K562 (cell line): ENCODE results near the gene MT1E. TPM values are rescaled to one million over a fixed set of nuclear protein-coding genes. Genes with fewer than 3 reads are reported as not detected.
A peak's percentile ranks its signal among the peaks of the same experiment; 100 is the strongest.

Source experiments
- ATAC-seq: fragments of 200-7000 bp; cut with Tn5 transposase; 3 replicates; pipeline ENCODE4 v1.9.1; 2020; ENCODE audit warnings: moderate library complexity
- BruUV-seq: library from RNA; stranded (reverse); fragments of 400-500 nt; replicated peaks from 2 replicates; lab custom pipeline; 2021; lab: Mats Ljungman, UMichigan
- CTCF ChIA-PET: fragments of 300-600 bp; formaldehyde crosslinking; extraction: SDS; loops from one replicate; lab custom pipeline; 2021; ENCODE audit warnings: low intra/inter-chr PET ratio; lab: Yijun Ruan, JAX
- POLR2A ChIA-PET: fragments of 300-600, 350-650 bp; sonication (Branson Sonifier 250); formaldehyde crosslinking; extraction: SDS; loops from one replicate; lab custom pipeline; 2021; ENCODE audit warnings: antibody characterized with exemption, inconsistent platforms; lab: Yijun Ruan, JAX
- DNase-seq, 4 experiments: peaks; one replicate each; pipeline versions ENCODE4 v3.0.0 to v3.0.0-alpha.2; 2011 to 2018; ENCODE audit warnings: low spot score in 3 of 4, mixed read lengths in 3 of 4; ENCODE audit errors: extremely low read depth in 1 of 4
- FAIRE-seq: peaks from 2 replicates; lab custom pipeline; 2011; peaks lifted over from hg19 to GRCh38; lab: Jason Lieb, UNC
- H2AFZ ChIP-seq: 2 replicates; pipeline ENCODE4 v1.6.0; 2011; ENCODE audit warnings: low read depth, low read length, control low read depth, inconsistent platforms
- H3K27ac ChIP-seq: fragments of 200-600 bp; 3 replicates; pipeline ENCODE4 v1.8.0; 2011; ENCODE audit warnings: low read depth, mild to moderate bottlenecking, control low read depth, inconsistent platforms, low read length, moderate library complexity, mixed read lengths; ENCODE audit errors: extremely low read depth
- H3K27me3 ChIP-seq, 2 experiments: fragments of 300-600 bp in 1 of 2; 2 replicates in 1 of 2; 3 replicates in 1 of 2; pipeline versions ENCODE4 v1.6.0 to v1.8.0; 2011; ENCODE audit warnings: inconsistent platforms in 2 of 2, low read length in 2 of 2, mild to moderate bottlenecking in 1 of 2, mixed read lengths in 1 of 2, moderate library complexity in 1 of 2; ENCODE audit not compliant: control insufficient read depth in 2 of 2, insufficient read depth in 2 of 2
- H3K36me3 ChIP-seq: fragments of 300-600 bp; 3 replicates; pipeline ENCODE4 v1.8.0; 2011; ENCODE audit warnings: mild to moderate bottlenecking, low read length, inconsistent platforms; ENCODE audit not compliant: control insufficient read depth, insufficient read depth
- H3K4me1 ChIP-seq, 2 experiments: fragments of 200-600 bp in 1 of 2; replicated peaks in 1 of 2; 2 replicates in 1 of 2; 3 replicates in 1 of 2; pipeline versions ENCODE4 v1.5.1 to v1.8.0; 2011; ENCODE audit warnings: inconsistent platforms in 2 of 2, low read length in 2 of 2, mild to moderate bottlenecking in 1 of 2, mixed read lengths in 1 of 2, moderate library complexity in 1 of 2; ENCODE audit not compliant: control insufficient read depth in 2 of 2, insufficient read depth in 2 of 2
- H3K4me2 ChIP-seq: 2 replicates; pipeline ENCODE4 v1.6.1; 2011; ENCODE audit warnings: low read length, control low read depth, inconsistent platforms, mixed read lengths; ENCODE audit not compliant: insufficient read depth
- H3K4me3 ChIP-seq: fragments of 200-600 bp; sonication (generic), shearing (Covaris generic); 2 replicates; pipeline ENCODE4 v1.5.1; 2016; ENCODE audit warnings: control low read depth, inconsistent platforms
- H3K79me2 ChIP-seq: fragments of 200-600 bp; 3 replicates; pipeline ENCODE4 v1.8.0; 2011; ENCODE audit warnings: low read length, inconsistent platforms; ENCODE audit not compliant: control insufficient read depth, insufficient read depth
- H3K9ac ChIP-seq, 2 experiments: 2 replicates each; pipeline versions ENCODE4 v1.6.0 to v1.6.1; 2011; ENCODE audit warnings: low read depth in 2 of 2, low read length in 2 of 2, control low read depth in 1 of 2, inconsistent platforms in 1 of 2, mild to moderate bottlenecking in 1 of 2, mixed read lengths in 1 of 2; ENCODE audit not compliant: insufficient read depth in 1 of 2
- H3K9me1 ChIP-seq: one replicate; pipeline ENCODE4 v1.6.0; 2011; ENCODE audit warnings: inconsistent platforms, mild to moderate bottlenecking, low read length, moderate library complexity; ENCODE audit not compliant: control insufficient read depth, insufficient read depth
- H3K9me3 ChIP-seq: replicated peaks from 2 replicates; pipeline ENCODE4 v1.5.1; 2011; ENCODE audit warnings: low read depth, low read length, inconsistent platforms; ENCODE audit not compliant: control insufficient read depth, insufficient read depth
- H4K20me1 ChIP-seq: replicated peaks from 2 replicates; pipeline ENCODE4 v1.6.1; 2011; ENCODE audit warnings: low read length, inconsistent platforms, mixed read lengths; ENCODE audit not compliant: control insufficient read depth, insufficient read depth
- KDM1A ChIP-seq, 2 experiments: fragments of 450-650 bp; IDR thresholded peaks; 2 replicates each; pipeline ENCODE4 v1.6.1; 2016; ENCODE audit warnings: mild to moderate bottlenecking in 2 of 2
- NCOR1 ChIP-seq: fragments of 450-650 bp; IDR thresholded peaks from 2 replicates; pipeline ENCODE4 v1.6.1; 2016; ENCODE audit warnings: mild to moderate bottlenecking, moderate library complexity
- NR2C2 ChIP-seq, 2 experiments: fragments of 200-800 bp in 1 of 2; sonication (Bioruptor generic) in 1 of 2; sonication (generic) in 1 of 2; formaldehyde crosslinking in 1 of 2; IDR thresholded peaks; 2 replicates each; pipeline versions ENCODE4 v1.6.1 to v1.8.0; 2016 to 2022; ENCODE audit warnings: mild to moderate bottlenecking in 1 of 2, missing compliant biosample characterization in 1 of 2, missing genetic modification characterization in 1 of 2, missing genetic modification reagents in 1 of 2
- PCBP2 ChIP-seq: fragments of 200-400 bp; formaldehyde crosslinking; IDR thresholded peaks from 2 replicates; pipeline ENCODE4 v1.6.1; 2018; ENCODE audit warnings: low read length, low read depth, mild to moderate bottlenecking, moderate library complexity; ENCODE audit not compliant: poor library complexity, severe bottlenecking
- POLR2AphosphoS5 ChIP-seq: IDR thresholded peaks from 2 replicates; pipeline ENCODE4 v1.6.1; 2011; ENCODE audit warnings: mild to moderate bottlenecking, low read depth, low read length, moderate library complexity; ENCODE audit not compliant: control insufficient read depth, insufficient read depth
- PTBP1 ChIP-seq: fragments of 200-400 bp; formaldehyde crosslinking; IDR thresholded peaks from 2 replicates; pipeline ENCODE4 v1.6.1; 2017; ENCODE audit warnings: low read depth, low read length
- ZNF318 ChIP-seq, 2 experiments: fragments of 450-650 bp; IDR thresholded peaks; 2 replicates each; pipeline ENCODE4 v1.6.1; 2016; ENCODE audit warnings: mild to moderate bottlenecking in 2 of 2, borderline replicate concordance in 1 of 2, low read depth in 1 of 2, moderate library complexity in 1 of 2
- ZNF384 ChIP-seq: IDR thresholded peaks from 2 replicates; pipeline ENCODE4 v1.6.1; 2012; ENCODE audit warnings: low read depth, low read length, improper control_type of control experiment
- WGBS: fragments of 100-300 bp; shearing (Covaris generic); methylation state at CpG from one replicate; pipeline ENCODE4 v1.1.6; 2016; ENCODE audit warnings: low coverage, mixed read lengths; ENCODE audit not compliant: insufficient coverage; ENCODE audit errors: missing lambda C conversion rate; 5-methylcytosine and 5-hydroxymethylcytosine counted together
- in situ Hi-C: fragments of 300-500 bp; cut with MboI; formaldehyde crosslinking; loops from 4 replicates; pipeline ENCODE4 v1.15.0; 2018; ENCODE audit warnings: inconsistent platforms, mixed read lengths
- intact Hi-C: fragments of 100-400 bp; cut with micrococcal nuclease; formaldehyde crosslinking; loops from 2 replicates; pipeline ENCODE4 v1.14.2; 2022
- polyA plus RNA-seq, 8 experiments: library from polyadenylated mRNA; depleted of rRNA in 4 of 8; stranded (reverse) in 5 of 8; unstranded in 3 of 8; fragments of >200 nt; fragmentation: Nextera tagmentation in 2 of 8; fragmentation: Illumina TruSeq in 1 of 8; extraction: Ambion mirVana in 2 of 8; extraction: Trizol in 1 of 8; gene quantifications; 2 replicates each; pipeline versions ENCODE4 v1.2.1 to v1.2.3, GENCODE V29; 2011 to 2014; ENCODE audit warnings: inconsistent platforms in 1 of 8, missing spikeins in 1 of 8
- total RNA-seq, 7 experiments: library from RNA; depleted of rRNA in 6 of 7; stranded (reverse); fragments of >200 nt in 6 of 7; fragmentation: Illumina TruSeq in 2 of 7; extraction: Trizol in 2 of 7; gene quantifications; 2 replicates each; pipeline versions ENCODE4 v1.2.1 to v1.2.3, GENCODE V29; 2011 to 2021; ENCODE audit warnings: low replicate concordance in 1 of 7

MT1E gene
- total and polyA plus RNA-seq, 9 of the 15 experiments (the other 6 are each of a cell fraction or from before 2014, with no cell fraction given), result 0.29 to 0.81 (median 0.46) TPM; not detected in 3

GRCh38 chr16:56637814-56638750 is 12.5 kb downstream of the MT1E start, which contains the start of gene MT1A:
TSS of gene MT1A (plus strand) at chr16:56638666. CDS start at chr16:56638739, 73 bp downstream.
- DNase-seq, result peak; percentile 32 to 66 (median 59)
- ChIA-PET POLR2A (no interaction called here), CTCF (no interaction called here)
- no peaks in the 10 kb centered on the region for H3K36me3 ChIP-seq
- H3K4me1 ChIP-seq, result peaks cover 3 to 17% of the 10 kb centered on the region in 2 experiments; a peak in 3 of 5 replicates
- H3K9me1 ChIP-seq, result no peaks in the 10 kb centered on the region
- no TSS peak for BruUV-seq
- no peak for FAIRE-seq
- H3K27ac ChIP-seq, result no peak within 1 kb of the TSS
- intact Hi-C loops (no loop called here), in situ Hi-C loops (no loop called here)
- H3K9ac ChIP-seq, result peak within 1 kb of the TSS in 1 of 2 experiments; percentile 26; a peak in 1 of 4 replicates
- no peak within 1 kb of the TSS for H3K4me2 ChIP-seq
- ATAC-seq, result peak; percentile 83
- no peak within 1 kb of the TSS for H3K4me3 ChIP-seq
- H3K9me3 ChIP-seq, result no peaks in the 10 kb centered on the region
- peaks cover 39 to 69% of the 10 kb centered on the region in 2 experiments for H3K27me3 ChIP-seq
- WGBS, result 5% methylated on average over 49 of the region's 68 CpGs
- 0 out of 2 replicates have a peak, but pooled peaks cover 4% of the 10 kb centered on the region for H4K20me1 ChIP-seq
- H2AFZ ChIP-seq, result no peak within 1 kb of the TSS
- no peaks in the 10 kb centered on the region for H3K79me2 ChIP-seq
- TF ChIP-seq PTBP1 (no peak), PCBP2 (no peak), NCOR1 (no peak), NR2C2 (CRISPR knock-in tag; IDR thresholded peaks at IDR 0.05) (no peak), NR2C2 (tag; IDR thresholded peaks at IDR 0.05) (no peak), ZNF384 (no peak), ZNF318 (IDR thresholded peaks at IDR 0.05; ENCODE audit: borderline replicate concordance in 1 of 2, low read depth in 1 of 2) (no peak), KDM1A (IDR thresholded peaks at IDR 0.05) (no peak), POLR2AphosphoS5 (no peak)
